ENCODE results near the gene ADAMTS9. TPM values are rescaled to one million over a fixed set of nuclear protein-coding genes. Genes with fewer than 3 reads are reported as not detected.

The ADAMTS9 gene
- total RNA-seq, 2 experiments from 2014 or later = not detected

GRCh38 chr3:64552160-64552559 is 135.6 kb downstream of the ADAMTS9 start:
- Mint-ChIP-seq H3K9me3 (no peaks in the 10 kb centered on the region), H3K4me3 (no peak overlapping the region), H3K27ac (no peak overlapping the region), H3K36me3 (ENCODE audit: low read depth) (no peaks in the 10 kb centered on the region), H3K27me3 (peaks cover 7% of the 10 kb centered on the region), H3K4me1 (ENCODE audit: low read depth) (no peaks in the 10 kb centered on the region)
- ChIA-PET CTCF (no interaction called here), POLR2A (no interaction called here)
- TF ChIP-seq, protein P1, sequence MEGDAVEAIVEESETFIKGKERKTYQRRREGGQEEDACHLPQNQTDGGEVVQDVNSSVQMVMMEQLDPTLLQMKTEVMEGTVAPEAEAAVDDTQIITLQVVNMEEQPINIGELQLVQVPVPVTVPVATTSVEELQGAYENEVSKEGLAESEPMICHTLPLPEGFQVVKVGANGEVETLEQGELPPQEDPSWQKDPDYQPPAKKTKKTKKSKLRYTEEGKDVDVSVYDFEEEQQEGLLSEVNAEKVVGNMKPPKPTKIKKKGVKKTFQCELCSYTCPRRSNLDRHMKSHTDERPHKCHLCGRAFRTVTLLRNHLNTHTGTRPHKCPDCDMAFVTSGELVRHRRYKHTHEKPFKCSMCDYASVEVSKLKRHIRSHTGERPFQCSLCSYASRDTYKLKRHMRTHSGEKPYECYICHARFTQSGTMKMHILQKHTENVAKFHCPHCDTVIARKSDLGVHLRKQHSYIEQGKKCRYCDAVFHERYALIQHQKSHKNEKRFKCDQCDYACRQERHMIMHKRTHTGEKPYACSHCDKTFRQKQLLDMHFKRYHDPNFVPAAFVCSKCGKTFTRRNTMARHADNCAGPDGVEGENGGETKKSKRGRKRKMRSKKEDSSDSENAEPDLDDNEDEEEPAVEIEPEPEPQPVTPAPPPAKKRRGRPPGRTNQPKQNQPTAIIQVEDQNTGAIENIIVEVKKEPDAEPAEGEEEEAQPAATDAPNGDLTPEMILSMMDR (IDR thresholded peaks at IDR 0.05) = no peak
- H3K27me3 ChIP-seq (ENCODE audit: control insufficient read depth in 1 of 2, insufficient read depth in 2 of 2, low read length in 2 of 2) = no peaks in the 10 kb centered on the region
- ATAC-seq (ENCODE audit: poor library complexity) (no peak), DNase-seq (no peak)
- no peaks in the 10 kb centered on the region for H3K36me3 ChIP-seq (ENCODE audit: insufficient read depth, low read length)
- no peaks in the 10 kb centered on the region for H3K4me1 ChIP-seq (ENCODE audit: insufficient read depth, low read length)
- peaks cover 0 to 4% of the 10 kb centered on the region in 2 experiments for H3K9me3 ChIP-seq (ENCODE audit: control insufficient read depth in 1 of 2, insufficient read depth in 1 of 2, low read length in 2 of 2)
- H3K4me3 ChIP-seq (ENCODE audit: low read length) = no peak overlapping the region
- H3K27ac ChIP-seq (ENCODE audit: low read depth in 1 of 2, low read length in 2 of 2) = no peak overlapping the region
- intact Hi-C loops (cut with DNase I, micrococcal nuclease) = no loop called here

- DNase-seq = no peak
- Mint-ChIP-seq H3K9me3 (no peaks in the 10 kb centered on the region), H3K36me3 (ENCODE audit: low read depth) (no peaks in the 10 kb centered on the region), H3K27me3 (peaks cover 7% of the 10 kb centered on the region), H3K27ac (no peak overlapping the region), H3K4me1 (ENCODE audit: low read depth) (no peaks in the 10 kb centered on the region), H3K4me3 (no peak overlapping the region)
- H3K27me3 ChIP-seq (ENCODE audit: control insufficient read depth in 1 of 2, insufficient read depth in 2 of 2, low read length in 2 of 2) = no peaks in the 10 kb centered on the region
- CTCF ChIA-PET = no interaction called here
- TF ChIP-seq, protein P1 (IDR thresholded peaks at IDR 0.05) = no peak
- no peak overlapping the region for H3K27ac ChIP-seq (ENCODE audit: low read depth in 1 of 2, low read length in 2 of 2)
- ATAC-seq (ENCODE audit: poor library complexity) = no peak
- no peaks in the 10 kb centered on the region for H3K36me3 ChIP-seq (ENCODE audit: insufficient read depth, low read length)
- H3K4me3 ChIP-seq (ENCODE audit: low read length) = no peak overlapping the region
- no peaks in the 10 kb centered on the region for H3K4me1 ChIP-seq (ENCODE audit: insufficient read depth, low read length)
- POLR2A ChIA-PET = no interaction called here
- H3K9me3 ChIP-seq (ENCODE audit: control insufficient read depth in 1 of 2, insufficient read depth in 1 of 2, low read length in 2 of 2) = peaks cover 0 to 8% of the 10 kb centered on the region in 2 experiments
- intact Hi-C loops (cut with DNase I, micrococcal nuclease) = no loop called here
These were observed 136.1 kb downstream of the ADAMTS9 start for GRCh38 chr3:64551697-64552096.

GRCh38 chr3:64550745-64551144 is 137.1 kb downstream of the ADAMTS9 start:
- H3K4me3 Mint-ChIP-seq = no peak overlapping the region
- POLR2A ChIA-PET = no interaction called here
- H3K36me3 ChIP-seq (ENCODE audit: insufficient read depth, low read length) = no peaks in the 10 kb centered on the region
- ATAC-seq (ENCODE audit: poor library complexity) (no peak), DNase-seq (no peak)
- no peak overlapping the region for H3K27ac Mint-ChIP-seq
- no peaks in the 10 kb centered on the region for H3K9me3 Mint-ChIP-seq
- H3K9me3 ChIP-seq (ENCODE audit: control insufficient read depth in 1 of 2, insufficient read depth in 1 of 2, low read length in 2 of 2) = peaks cover 0 to 8% of the 10 kb centered on the region in 2 experiments
- peaks cover 6% of the 10 kb centered on the region for H3K27me3 Mint-ChIP-seq
- H3K4me1 ChIP-seq (ENCODE audit: insufficient read depth, low read length) = no peaks in the 10 kb centered on the region
- no peaks in the 10 kb centered on the region for H3K4me1 Mint-ChIP-seq (ENCODE audit: low read depth)
- CTCF ChIA-PET = no interaction called here
- intact Hi-C loops (cut with DNase I, micrococcal nuclease) = no loop called here
- H3K4me3 ChIP-seq (ENCODE audit: low read length) = no peak overlapping the region
- H3K36me3 Mint-ChIP-seq (ENCODE audit: low read depth) = no peaks in the 10 kb centered on the region
- no peaks in the 10 kb centered on the region for H3K27me3 ChIP-seq (ENCODE audit: control insufficient read depth in 1 of 2, insufficient read depth in 2 of 2, low read length in 2 of 2)
- TF ChIP-seq, protein P1 (IDR thresholded peaks at IDR 0.05) = no peak
- no peak overlapping the region for H3K27ac ChIP-seq (ENCODE audit: low read depth in 1 of 2, low read length in 2 of 2)

All from CD4-positive, alpha-beta T cell (primary cell).